Activated naive CD4-positive, alpha-beta T cell treated with anti-CD3 and anti-CD28 coated beads, Interleukin-2, amount 10 ng/mL, durations not matched to agents 7 days and 5 days (primary cell): Measurements from ENCODE around the gene CACNA2D3.

Experiments
- CTCF ChIA-PET: fragments of 350-600 bp; sonication (Branson Sonifier 250); formaldehyde crosslinking; loops from one replicate; lab custom pipeline; 2021; ENCODE audit warnings: antibody characterized with exemption; lab: Charles Lee
- DNase-seq: peaks from one replicate; pipeline ENCODE4 v3.0.0-alpha.2; 2020
- H3K27ac Mint-ChIP-seq: one replicate; pipeline ENCODE4 v1.8.0; 2021; ENCODE audit warnings: mild to moderate bottlenecking, moderate library complexity, mixed read lengths
- H3K27me3 Mint-ChIP-seq: one replicate; pipeline ENCODE4 v1.8.0; 2021; ENCODE audit warnings: mild to moderate bottlenecking, mixed read lengths
- H3K36me3 Mint-ChIP-seq: one replicate; pipeline ENCODE4 v1.8.0; 2021; ENCODE audit warnings: mixed read lengths
- H3K4me1 Mint-ChIP-seq: one replicate; pipeline ENCODE4 v1.8.0; 2021; ENCODE audit warnings: mixed read lengths
- H3K4me3 Mint-ChIP-seq: one replicate; pipeline ENCODE4 v1.8.0; 2021; ENCODE audit warnings: mild to moderate bottlenecking, moderate library complexity, mixed read lengths
- H3K9me3 Mint-ChIP-seq: one replicate; pipeline ENCODE4 v1.8.0; 2021; ENCODE audit warnings: mixed read lengths

CACNA2D3 gene

GRCh38 chr3:54198556-54198955, 76.2 kb downstream of the CACNA2D3 start:
- DNase-seq, result no peak
- no peak overlapping the region for H3K4me3 Mint-ChIP-seq
- no peaks in the 10 kb centered on the region for H3K36me3 Mint-ChIP-seq
- no peak overlapping the region for H3K27ac Mint-ChIP-seq
- no peaks in the 10 kb centered on the region for H3K27me3 Mint-ChIP-seq
- H3K9me3 Mint-ChIP-seq, result peaks cover 2% of the 10 kb centered on the region
- H3K4me1 Mint-ChIP-seq, result no peaks in the 10 kb centered on the region
- CTCF ChIA-PET, result no interaction called here

GRCh38 chr3:54202054-54202453, 79.7 kb downstream of the CACNA2D3 start:
- no peaks in the 10 kb centered on the region for H3K36me3 Mint-ChIP-seq
- no peak for DNase-seq
- no peaks in the 10 kb centered on the region for H3K27me3 Mint-ChIP-seq
- H3K9me3 Mint-ChIP-seq, result peaks cover 5% of the 10 kb centered on the region
- H3K27ac Mint-ChIP-seq, result no peak overlapping the region
- H3K4me1 Mint-ChIP-seq, result no peaks in the 10 kb centered on the region
- CTCF ChIA-PET, result no interaction called here
- no peak overlapping the region for H3K4me3 Mint-ChIP-seq

GRCh38 chr3:54202651-54203248, 80.4 kb downstream of the CACNA2D3 start:
- Mint-ChIP-seq H3K27me3 (no peaks in the 10 kb centered on the region), H3K27ac (no peak overlapping the region), H3K4me3 (no peak overlapping the region), H3K4me1 (no peaks in the 10 kb centered on the region), H3K9me3 (peaks cover 5% of the 10 kb centered on the region), H3K36me3 (no peaks in the 10 kb centered on the region)
- no peak for DNase-seq
- CTCF ChIA-PET, result no interaction called here

GRCh38 chr3:54206874-54207273, 84.5 kb downstream of the CACNA2D3 start:
- no peaks in the 10 kb centered on the region for H3K36me3 Mint-ChIP-seq
- DNase-seq, result no peak
- H3K27me3 Mint-ChIP-seq, result no peaks in the 10 kb centered on the region
- no peak overlapping the region for H3K4me3 Mint-ChIP-seq
- CTCF ChIA-PET, result no interaction called here
- no peaks in the 10 kb centered on the region for H3K4me1 Mint-ChIP-seq
- H3K9me3 Mint-ChIP-seq, result peaks cover 7% of the 10 kb centered on the region
- H3K27ac Mint-ChIP-seq, result no peak overlapping the region

GRCh38 chr3:54211097-54211496, 88.7 kb downstream of the CACNA2D3 start:
- Mint-ChIP-seq H3K4me1 (no peaks in the 10 kb centered on the region), H3K27me3 (no peaks in the 10 kb centered on the region), H3K4me3 (no peak overlapping the region), H3K27ac (no peak overlapping the region), H3K9me3 (peaks cover 2% of the 10 kb centered on the region), H3K36me3 (no peaks in the 10 kb centered on the region)
- no peak for DNase-seq
- CTCF ChIA-PET, result no interaction called here

GRCh38 chr3:54212723-54213122, 90.4 kb downstream of the CACNA2D3 start:
- H3K27ac Mint-ChIP-seq, result no peak overlapping the region
- CTCF ChIA-PET, result no interaction called here
- H3K9me3 Mint-ChIP-seq, result peaks cover 2% of the 10 kb centered on the region

GRCh38 chr3:54213907-54214306, 91.6 kb downstream of the CACNA2D3 start:
- CTCF ChIA-PET, result no interaction called here

More at GRCh38 chr3:54212723-54213122, 90.4 kb downstream of the CACNA2D3 start:
- H3K27me3 Mint-ChIP-seq, result no peaks in the 10 kb centered on the region
- DNase-seq, result no peak
- H3K36me3 Mint-ChIP-seq, result no peaks in the 10 kb centered on the region
- H3K4me1 Mint-ChIP-seq, result no peaks in the 10 kb centered on the region
- H3K4me3 Mint-ChIP-seq, result no peak overlapping the region

GRCh38 chr3:54214845-54215244, 92.5 kb downstream of the CACNA2D3 start:
- CTCF ChIA-PET, result no interaction called here
- no peaks in the 10 kb centered on the region for H3K36me3 Mint-ChIP-seq
- no peak for DNase-seq
- H3K4me3 Mint-ChIP-seq, result no peak overlapping the region
- H3K9me3 Mint-ChIP-seq, result no peaks in the 10 kb centered on the region
- H3K4me1 Mint-ChIP-seq, result no peaks in the 10 kb centered on the region
- H3K27ac Mint-ChIP-seq, result no peak overlapping the region
- H3K27me3 Mint-ChIP-seq, result no peaks in the 10 kb centered on the region

More at GRCh38 chr3:54213907-54214306, 91.6 kb downstream of the CACNA2D3 start:
- H3K36me3 Mint-ChIP-seq, result no peaks in the 10 kb centered on the region
- DNase-seq, result no peak
- H3K9me3 Mint-ChIP-seq, result no peaks in the 10 kb centered on the region
- no peaks in the 10 kb centered on the region for H3K27me3 Mint-ChIP-seq
- no peak overlapping the region for H3K4me3 Mint-ChIP-seq
- H3K4me1 Mint-ChIP-seq, result no peaks in the 10 kb centered on the region
- no peak overlapping the region for H3K27ac Mint-ChIP-seq

- DNase-seq, result no peak
- Mint-ChIP-seq H3K4me1 (no peaks in the 10 kb centered on the region), H3K9me3 (no peaks in the 10 kb centered on the region), H3K27me3 (no peaks in the 10 kb centered on the region), H3K27ac (no peak overlapping the region), H3K4me3 (no peak overlapping the region), H3K36me3 (no peaks in the 10 kb centered on the region)
- CTCF ChIA-PET, result no interaction called here
These were observed 93.2 kb downstream of the CACNA2D3 start for GRCh38 chr3:54215521-54215920.

- H3K27me3 Mint-ChIP-seq, result no peaks in the 10 kb centered on the region
- CTCF ChIA-PET, result no interaction called here
- no peak overlapping the region for H3K4me3 Mint-ChIP-seq
- H3K36me3 Mint-ChIP-seq, result no peaks in the 10 kb centered on the region
- H3K9me3 Mint-ChIP-seq, result no peaks in the 10 kb centered on the region
- DNase-seq, result no peak
- H3K27ac Mint-ChIP-seq, result no peak overlapping the region
- H3K4me1 Mint-ChIP-seq, result no peaks in the 10 kb centered on the region
These were observed 95.5 kb downstream of the CACNA2D3 start for GRCh38 chr3:54217828-54218227.

- no peaks in the 10 kb centered on the region for H3K27me3 Mint-ChIP-seq
- no peaks in the 10 kb centered on the region for H3K4me1 Mint-ChIP-seq
- no peaks in the 10 kb centered on the region for H3K36me3 Mint-ChIP-seq
- no peak overlapping the region for H3K4me3 Mint-ChIP-seq
- H3K9me3 Mint-ChIP-seq, result peaks cover 4% of the 10 kb centered on the region
- no peak overlapping the region for H3K27ac Mint-ChIP-seq
- no peak for DNase-seq
- CTCF ChIA-PET, result no interaction called here
These were observed 100.0 kb downstream of the CACNA2D3 start for GRCh38 chr3:54222316-54222715.

- Mint-ChIP-seq H3K36me3 (no peaks in the 10 kb centered on the region), H3K27me3 (no peaks in the 10 kb centered on the region), H3K4me3 (no peak overlapping the region), H3K27ac (no peak overlapping the region), H3K9me3 (peaks cover 4% of the 10 kb centered on the region), H3K4me1 (no peaks in the 10 kb centered on the region)
- DNase-seq, result no peak
- CTCF ChIA-PET, result no interaction called here
These were observed 100.7 kb downstream of the CACNA2D3 start for GRCh38 chr3:54223063-54223462.

GRCh38 chr3:54225841-54226528, 103.6 kb downstream of the CACNA2D3 start:
- Mint-ChIP-seq H3K36me3 (no peaks in the 10 kb centered on the region), H3K27me3 (no peaks in the 10 kb centered on the region), H3K9me3 (peaks cover 4% of the 10 kb centered on the region), H3K4me1 (no peaks in the 10 kb centered on the region), H3K27ac (no peak overlapping the region), H3K4me3 (no peak overlapping the region)
- CTCF ChIA-PET, result no interaction called here
- no peak for DNase-seq

- CTCF ChIA-PET, result no interaction called here
- Mint-ChIP-seq H3K27ac (no peak overlapping the region), H3K4me3 (no peak overlapping the region), H3K9me3 (peaks cover 4% of the 10 kb centered on the region), H3K27me3 (no peaks in the 10 kb centered on the region), H3K36me3 (no peaks in the 10 kb centered on the region), H3K4me1 (no peaks in the 10 kb centered on the region)
- DNase-seq, result no peak
These were observed 106.5 kb downstream of the CACNA2D3 start for GRCh38 chr3:54228806-54229205.

GRCh38 chr3:54232618-54233017, 110.3 kb downstream of the CACNA2D3 start:
- Mint-ChIP-seq H3K27me3 (no peaks in the 10 kb centered on the region), H3K4me3 (no peak overlapping the region), H3K36me3 (no peaks in the 10 kb centered on the region), H3K4me1 (no peaks in the 10 kb centered on the region), H3K27ac (no peak overlapping the region), H3K9me3 (no peaks in the 10 kb centered on the region)
- CTCF ChIA-PET, result no interaction called here
- no peak for DNase-seq
